ENCODE measurements around the gene FOXP4.

Gene FOXP4

DNA sequence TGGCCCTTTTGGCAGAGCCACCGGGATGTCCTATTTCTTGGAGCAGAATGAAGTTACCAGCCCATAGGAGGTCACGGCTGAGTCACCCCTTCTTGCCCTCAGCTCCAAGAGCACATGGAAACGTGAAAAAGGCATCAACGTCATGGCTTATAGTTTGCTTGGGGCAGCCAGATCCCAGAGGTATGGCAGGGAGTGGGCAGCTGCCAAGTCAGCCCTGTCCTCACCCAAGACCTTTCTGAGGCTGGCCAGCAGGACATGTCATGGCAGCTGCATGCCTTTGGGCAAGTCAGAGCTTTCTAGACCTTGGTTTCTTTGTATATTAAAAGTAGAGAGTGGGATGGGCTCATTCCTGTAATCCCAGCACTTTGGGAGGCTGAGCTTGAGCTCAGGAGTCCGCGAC, 83.9 kb downstream of the FOXP4 start:
- DNase-seq (ENCODE audit: low spot score): no peak

DNA sequence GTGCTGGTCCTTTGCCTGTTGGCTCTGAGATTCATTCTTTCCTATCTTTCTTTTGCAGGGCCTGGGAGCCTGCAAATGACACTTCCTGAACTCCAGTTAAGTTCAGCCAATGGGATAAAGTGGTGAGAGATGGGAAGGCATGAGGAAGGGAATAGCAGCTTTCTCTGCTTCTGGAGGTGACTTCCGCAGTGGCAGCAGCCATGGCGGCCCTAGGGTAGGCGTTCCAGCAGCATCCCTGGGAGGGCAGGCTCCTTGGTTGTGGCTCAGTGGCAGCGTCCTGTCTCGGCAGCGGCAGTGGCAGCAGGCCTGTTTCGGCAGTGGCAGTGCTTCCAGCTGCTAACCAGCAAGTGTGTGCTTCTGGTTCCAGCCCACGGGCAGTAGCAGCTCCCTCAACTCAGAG, 84.8 kb downstream of the FOXP4 start:
- DNase-seq (ENCODE audit: low spot score): no peak

DNA sequence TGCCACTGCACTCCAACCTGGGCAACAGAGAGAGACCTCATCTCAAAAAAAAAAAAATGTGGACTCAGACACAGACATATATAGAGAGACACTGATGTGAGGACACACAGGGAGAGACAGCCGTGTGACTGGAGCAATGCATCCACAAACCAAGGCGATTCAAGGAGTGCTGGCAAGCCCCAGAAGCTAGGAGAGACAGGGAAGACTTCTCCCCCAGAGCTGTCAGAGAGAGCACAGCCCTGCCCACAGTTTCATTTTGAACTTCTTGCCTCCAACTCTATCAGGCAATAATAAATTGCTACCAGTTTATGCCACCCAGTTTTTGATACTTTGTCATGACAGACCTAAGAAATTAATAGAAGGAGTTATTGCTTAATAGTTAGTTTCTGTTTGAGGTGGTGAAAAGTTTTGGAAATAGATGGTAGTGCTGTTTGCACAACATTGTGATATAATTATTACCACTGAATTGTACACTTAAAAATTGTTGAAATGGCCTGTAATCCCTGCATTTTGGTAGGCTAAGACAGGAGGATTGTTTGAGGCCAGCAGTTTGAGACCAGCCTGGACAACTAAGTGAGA, 87.0 kb downstream of the FOXP4 start:
- no peak for DNase-seq (ENCODE audit: low spot score)

DNA sequence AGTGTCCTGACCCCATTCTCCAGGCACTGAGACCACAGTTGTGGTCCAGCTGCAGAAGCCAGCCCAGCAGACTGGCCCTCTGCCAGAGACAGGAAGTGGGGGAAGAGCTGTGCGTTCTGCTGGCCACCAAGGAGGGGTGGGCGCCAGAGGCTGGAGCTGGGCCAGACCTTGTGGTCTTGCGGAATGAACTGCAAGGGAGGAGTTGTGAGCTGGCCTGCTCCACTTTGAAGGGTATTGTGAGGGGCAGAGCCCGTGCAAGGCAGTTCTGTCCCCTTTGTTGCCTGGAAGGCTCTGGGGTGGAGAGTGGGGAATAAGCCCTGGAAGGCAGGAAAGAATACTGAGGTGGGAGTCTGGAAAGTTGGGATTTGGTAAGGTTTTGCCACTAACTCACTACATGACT, 88.5 kb downstream of the FOXP4 start:
- DNase-seq (ENCODE audit: low spot score): no peak

DNA sequence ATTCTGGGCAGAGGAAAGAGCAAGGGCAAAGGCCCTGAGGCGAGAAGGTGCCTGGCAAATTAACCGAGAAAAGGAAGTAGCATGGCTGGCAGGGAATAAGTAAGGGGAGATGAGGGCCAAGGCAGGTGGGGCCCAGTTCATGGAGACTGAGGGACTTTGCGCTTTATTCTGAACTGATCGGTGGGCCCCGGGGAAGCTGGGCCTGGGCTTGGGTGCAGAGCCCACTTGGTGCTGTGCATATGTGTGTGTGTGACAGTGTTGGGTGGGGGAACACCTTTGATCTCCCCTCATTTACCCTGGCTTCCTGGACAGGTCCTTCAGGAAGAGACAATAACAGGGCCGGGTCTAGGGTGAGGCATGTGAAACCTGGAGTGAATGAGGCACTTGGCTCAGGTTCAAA, 89.2 kb downstream of the FOXP4 start:
- DNase-seq (ENCODE audit: low spot score): no peak

DNA sequence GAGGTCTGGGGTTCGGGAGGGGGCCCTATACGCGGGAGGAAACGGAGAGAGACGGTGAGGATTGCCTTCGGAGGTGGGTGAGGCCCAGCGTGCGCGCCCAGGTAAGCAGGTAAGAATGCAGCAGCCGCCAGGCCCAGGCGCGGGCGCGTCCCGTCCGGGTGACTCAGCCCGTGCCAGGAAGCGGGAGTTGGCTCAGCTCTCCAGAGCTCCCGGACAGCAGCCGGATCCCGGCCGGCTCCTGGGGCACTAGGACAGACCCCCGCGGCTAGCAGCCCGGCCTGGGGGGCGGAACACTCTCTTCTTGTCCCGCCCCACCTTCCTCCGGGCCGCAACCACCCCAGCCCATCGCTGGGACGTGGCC, 90.6 kb downstream of the FOXP4 start:
- DNase-seq (ENCODE audit: low spot score): no peak

DNA sequence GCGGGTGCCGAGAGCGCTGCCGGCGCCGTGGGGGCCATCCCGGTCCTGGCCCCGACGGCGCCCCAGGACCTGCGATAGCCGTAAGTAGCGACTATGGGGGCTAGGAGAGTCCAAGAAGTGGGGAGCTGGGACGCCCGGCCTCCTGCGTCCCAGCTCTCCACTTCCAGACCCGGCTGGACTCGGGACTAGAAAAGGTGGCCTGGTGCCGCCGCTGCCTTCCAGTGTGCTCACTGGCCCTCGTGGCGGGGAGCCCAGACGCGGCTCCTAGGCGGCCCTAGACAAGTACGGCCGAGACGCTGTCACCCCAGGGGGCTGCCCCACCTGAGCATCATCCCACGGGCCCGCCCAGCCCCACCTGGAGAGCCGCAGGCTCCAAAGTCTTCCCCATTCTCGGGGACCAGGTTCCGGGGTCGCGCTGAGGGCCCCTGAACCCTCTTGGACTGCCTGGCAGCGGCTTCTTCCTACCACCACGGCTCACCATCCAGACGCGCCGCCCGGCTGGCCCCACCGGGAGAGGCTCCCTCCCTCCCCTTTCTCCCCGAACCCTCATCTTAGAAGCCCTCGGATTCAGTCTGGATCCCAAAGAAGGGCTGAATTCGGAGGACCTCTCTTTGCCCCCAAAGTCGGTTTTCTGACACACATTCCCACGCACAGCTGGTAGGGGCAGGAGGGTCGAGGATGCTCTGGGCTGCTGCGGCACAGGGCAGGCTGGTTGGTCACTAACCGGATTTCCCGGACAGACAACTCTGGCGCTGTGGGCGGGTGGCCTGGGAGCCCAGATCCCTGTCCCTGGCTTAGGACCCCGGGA, 91.2 kb downstream of the FOXP4 start:
- DNase-seq (ENCODE audit: low spot score): no peak

DNA sequence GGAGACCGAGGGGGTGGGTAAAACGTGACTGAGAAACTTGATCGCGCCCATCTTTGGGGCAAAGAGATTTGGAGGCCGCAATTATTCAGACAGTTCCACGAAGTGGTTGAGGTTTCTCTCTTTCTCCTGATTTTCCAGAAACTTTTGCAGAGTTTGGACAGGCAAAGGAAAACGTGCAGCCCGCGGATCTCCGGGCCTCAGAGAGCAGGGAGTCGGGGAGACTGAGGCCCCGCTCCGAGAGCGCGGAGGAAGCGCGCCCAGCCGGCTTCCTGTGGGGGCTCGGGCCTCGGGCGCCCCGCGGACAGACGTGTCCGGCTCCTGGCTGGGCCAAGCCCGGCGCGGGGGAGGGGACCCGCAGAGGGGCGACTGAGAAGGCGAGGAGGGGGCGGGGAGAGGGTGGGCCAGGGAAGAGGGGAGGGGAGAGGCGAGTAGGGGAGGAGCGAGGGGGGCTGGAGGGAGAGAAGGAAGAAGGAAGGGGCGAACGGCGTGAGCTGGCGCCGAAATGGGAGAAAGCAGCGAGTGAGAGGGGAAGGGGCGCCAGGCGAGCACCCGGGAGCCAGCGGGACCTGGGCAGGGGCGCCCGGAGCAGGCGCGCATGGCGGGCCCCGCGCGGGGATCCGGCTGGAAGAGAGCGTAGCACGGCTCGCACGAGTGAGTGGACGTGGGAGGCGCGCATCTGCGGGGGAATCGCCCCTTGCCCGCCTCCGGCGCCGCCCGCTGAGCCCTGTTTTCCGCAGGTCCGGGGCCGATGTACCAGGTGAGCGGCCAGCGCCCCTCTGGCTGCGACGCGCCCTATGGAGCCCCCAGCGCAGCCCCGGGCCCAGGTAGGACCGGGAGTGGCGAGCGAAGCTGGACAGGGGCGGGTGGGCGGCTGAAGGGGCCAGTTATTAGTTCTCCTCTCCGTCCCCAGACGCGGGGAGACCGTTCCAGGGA, 92.1 kb downstream of the FOXP4 start, which contains the start of gene MDFI:
MDFI (plus strand) TSS at position 467 of the 933 bp plus-strand sequence; CDS start at position 749, 282 bp downstream.
- DNase-seq (ENCODE audit: low spot score): no peak

DNA sequence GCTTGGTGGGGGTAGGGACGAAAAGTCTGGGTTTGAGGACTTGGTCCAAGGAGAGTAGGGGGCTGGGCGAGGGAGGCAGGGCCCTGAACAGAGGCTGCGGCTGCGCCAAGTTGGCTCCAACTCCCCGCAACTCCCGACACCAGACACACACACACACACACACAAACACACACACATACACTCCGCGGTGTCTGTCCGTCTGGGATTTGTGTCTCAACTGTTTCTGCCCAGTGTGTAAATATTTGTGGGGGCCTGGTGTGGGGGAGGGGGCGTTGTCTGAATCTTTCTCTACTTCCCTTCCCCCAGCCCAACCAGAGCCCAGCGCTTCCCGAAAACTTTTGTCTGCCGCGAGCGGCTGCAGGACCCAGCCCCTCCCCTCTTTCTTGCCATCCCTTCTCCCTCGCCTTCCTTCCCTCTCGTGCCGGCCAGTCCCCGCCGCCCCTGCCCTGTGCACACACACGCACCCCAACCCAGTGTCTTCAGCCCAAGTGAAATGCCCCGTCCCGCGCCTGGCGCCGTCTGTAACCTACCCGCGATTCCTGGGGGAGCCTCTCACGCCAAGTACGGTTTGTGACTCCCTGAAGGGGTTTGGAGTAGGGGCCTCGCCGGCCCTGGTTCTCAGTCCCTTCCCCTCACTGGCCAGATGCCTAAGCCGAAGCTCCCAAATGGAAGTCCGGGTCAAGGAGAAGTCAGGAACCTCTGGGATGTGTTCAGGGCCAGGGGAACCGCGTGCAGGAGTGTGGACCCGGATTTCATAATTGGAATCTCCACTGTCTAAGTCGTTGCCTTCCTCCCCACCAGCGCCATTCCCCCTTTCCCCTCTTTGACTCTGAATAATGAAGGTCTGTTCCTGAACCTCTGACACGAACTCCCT, 93.0 kb downstream of the FOXP4 start:
- no peak for DNase-seq (ENCODE audit: low spot score)

DNA sequence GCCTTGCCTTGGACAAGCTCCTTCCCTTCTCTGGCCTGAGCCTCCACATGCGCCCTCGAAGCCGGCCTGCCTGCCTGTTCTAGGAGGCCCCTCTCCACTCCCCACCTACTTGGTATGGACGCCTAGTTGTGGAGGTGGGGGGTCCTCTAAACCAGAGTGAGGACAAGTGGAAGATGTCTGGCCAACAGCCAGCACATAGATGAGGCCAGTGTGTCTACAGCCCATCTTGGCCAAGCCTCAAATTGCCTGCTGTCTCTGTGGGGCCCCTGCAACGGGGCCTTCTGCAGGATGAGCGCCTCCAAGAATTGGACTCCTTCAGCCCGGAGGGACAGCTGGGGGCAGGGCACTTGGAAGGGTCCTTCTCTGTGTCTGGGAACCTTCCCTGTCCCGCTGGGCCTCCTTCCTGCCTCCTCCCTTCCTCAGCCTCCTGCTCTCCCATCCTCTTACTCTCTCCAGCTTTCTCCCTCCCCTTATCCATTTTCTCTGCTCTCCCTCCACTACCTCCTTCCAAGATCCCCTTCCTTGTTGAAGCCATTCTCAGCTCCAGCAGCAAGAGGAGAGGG, 93.7 kb downstream of the FOXP4 start:
- DNase-seq (ENCODE audit: low spot score): no peak

DNA sequence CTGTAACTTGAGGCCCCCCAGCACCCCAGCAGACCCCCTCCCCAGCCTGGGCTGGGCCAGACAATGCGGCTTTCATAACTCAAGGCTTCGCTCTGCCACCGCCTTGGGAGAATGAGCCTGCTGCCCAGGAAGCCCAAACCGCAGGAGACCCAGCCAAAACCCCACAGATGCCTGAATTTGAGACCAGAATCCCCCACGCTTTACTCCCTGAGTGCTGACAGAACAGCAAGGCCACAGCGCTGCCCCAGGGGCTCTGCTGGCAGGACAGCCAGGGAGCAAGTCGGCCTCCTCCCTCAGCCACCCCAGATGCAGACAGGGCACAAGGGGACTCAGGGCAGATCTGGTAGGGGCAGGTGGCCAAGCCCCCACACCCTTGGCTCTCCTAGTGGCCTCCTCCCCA, 94.2 kb downstream of the FOXP4 start:
- no peak for DNase-seq (ENCODE audit: low spot score)

DNA sequence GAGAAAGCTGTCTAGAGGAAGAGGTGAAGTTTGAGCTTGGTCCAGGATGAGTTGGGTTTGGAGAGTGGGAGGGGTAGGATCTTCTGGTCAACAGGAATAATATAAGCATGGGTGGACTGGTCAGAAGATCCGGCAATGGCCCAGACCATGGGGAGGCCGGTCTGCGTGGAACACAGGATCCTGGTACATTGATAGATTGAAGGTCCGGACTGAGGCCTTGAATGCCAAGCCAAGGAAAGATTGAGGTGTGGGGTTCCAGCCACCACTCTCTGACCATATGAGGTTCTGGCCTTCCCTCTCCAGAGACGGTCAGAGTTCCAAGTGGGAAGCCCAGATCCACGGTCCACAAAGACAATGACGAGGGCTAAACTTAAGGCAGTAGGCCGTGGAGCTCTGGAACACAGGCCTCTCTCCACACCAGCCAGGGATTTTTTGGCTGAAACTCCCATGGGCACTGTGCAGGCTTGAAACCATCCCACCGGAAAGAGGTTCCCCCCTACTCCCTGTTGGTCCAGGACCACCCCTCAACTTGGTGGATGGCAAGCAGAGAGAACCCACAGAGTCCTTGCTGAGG, 95.3 kb downstream of the FOXP4 start:
- DNase-seq (ENCODE audit: low spot score): no peak

DNA sequence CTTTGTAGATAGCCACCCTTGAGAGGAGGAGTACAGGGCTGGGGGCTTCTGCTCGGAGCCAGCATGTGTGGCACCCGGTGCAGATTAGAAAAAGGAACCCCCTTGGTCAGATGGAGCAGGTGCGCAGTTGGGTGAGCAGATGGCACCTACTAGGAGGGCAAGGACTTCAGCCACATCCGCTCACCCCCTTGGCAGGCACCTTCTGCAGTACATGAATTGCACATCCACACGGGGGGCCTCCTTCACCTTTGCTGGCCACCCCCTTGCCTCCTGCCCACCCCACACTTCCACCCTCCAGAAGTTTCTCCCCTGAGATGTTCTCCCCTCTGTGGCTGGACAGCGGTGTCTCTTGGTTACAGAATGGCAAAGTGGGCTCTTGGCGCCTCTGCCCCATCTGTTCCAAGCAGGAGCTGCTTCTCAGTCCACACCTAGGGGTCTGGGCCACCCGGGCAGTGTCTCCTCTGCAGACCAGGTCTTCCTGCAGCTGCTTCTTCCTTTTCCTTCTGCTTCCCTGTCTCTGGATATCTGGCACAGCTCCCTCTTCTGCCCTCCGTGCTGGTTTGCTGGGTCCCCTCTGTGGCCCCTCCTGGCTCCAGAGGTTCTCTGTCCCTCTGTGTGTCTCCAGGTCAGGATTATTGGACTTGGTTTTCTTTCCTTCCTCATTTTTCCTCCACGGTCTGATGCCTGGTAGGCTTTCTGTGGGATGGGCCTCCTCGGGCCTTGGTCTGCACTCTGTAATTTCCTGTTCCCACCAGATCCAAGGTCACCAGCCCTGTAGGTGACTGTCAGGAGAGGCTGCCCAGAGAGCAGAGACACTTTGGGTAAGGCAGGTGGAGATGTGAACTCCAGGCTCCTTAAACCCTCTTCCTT, 96.1 kb downstream of the FOXP4 start:
- no peak for DNase-seq (ENCODE audit: low spot score)

DNA sequence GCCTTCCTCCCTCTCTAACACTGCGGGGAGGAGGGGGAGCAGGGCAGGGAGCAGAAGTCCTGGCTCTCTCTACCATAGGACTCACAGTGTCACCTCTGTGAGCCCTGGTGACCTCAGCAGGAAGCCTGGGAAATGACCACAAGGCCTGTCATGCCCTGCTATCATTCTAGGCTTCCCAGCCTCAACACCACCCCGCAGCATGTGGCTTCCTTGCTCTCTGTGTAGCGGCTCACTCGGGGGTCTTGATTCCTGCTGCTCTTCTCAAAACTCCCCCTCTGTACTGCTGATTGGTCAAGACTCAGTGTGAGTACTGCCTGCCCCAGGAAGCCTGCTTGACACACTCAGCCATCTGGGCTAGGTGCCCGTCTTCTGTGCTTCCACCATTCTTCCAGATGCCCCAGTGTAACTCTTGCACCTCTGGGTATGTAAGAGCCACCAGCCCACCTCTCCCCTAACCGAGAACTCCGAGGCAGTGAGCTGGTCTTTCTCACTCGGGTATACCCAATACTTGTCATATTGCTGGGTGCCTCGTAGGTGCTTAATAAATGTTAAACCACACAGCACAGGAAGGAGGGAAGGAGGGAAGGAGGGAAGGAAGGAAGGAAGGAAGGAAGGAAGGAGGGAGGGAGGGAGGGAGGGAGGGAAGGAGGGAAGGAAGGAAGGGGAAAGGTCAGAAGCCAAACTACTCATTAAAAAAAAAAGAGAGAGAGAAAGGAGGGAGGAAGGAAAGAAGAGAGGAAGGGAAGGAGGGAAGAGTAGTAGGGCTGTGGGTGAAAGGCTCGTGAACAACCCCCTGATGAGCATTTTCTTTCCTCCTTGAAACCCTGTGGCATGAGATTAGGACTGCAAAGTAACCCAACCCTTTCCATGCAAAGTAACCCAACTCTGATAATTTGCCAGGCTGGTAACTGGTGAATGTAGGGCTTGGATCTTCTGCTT, 97.0 kb downstream of the FOXP4 start:
- DNase-seq (ENCODE audit: low spot score): no peak

DNA sequence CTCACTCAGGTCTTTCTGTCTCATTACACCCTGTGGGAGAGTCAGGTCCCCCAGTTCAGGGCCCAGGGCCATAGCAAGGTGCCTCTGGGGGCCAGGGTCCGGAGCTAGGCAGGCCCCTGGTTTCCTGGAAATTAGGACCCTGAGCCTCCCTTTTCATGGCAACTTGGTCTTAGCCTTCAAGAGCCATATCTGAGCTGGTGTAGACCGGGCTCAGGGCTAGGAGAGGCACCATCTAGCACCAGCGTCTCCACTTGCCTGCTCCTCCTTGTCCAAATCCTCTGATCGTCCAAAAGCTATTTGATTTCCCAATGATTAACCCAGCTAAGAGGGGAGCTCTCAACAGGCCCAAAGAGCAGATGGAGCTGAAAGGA, 97.7 kb downstream of the FOXP4 start:
- DNase-seq (ENCODE audit: low spot score): no peak

DNA sequence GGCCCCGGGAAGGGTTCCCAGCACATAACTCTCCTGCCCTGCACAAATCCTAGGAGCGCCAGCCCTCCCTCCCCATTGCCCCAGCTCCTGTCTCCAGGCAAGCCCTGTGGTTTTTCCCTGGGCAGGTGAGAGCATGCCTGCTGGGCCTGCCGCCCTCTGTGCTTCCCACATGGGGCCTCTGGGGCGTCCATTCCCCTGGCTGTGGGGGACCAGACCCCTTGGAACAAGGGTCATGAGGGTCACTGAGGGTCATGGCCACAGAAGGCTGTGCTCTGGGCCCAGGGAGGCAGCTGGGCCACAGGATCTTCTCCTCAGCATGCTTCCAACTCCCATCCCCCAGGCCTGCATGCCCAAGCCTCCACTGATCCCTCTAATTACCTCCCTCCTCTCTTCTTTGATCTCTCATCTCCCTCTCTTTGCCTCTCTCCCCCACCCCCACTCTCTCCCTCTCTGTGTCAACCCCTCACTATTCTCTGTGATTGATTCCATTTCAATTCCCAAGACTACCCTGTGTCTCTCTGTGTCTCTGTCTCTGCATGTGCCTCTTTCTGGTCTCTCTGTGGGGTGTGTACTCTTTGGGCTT, 98.2 kb downstream of the FOXP4 start:
- no peak for DNase-seq (ENCODE audit: low spot score)

DNA sequence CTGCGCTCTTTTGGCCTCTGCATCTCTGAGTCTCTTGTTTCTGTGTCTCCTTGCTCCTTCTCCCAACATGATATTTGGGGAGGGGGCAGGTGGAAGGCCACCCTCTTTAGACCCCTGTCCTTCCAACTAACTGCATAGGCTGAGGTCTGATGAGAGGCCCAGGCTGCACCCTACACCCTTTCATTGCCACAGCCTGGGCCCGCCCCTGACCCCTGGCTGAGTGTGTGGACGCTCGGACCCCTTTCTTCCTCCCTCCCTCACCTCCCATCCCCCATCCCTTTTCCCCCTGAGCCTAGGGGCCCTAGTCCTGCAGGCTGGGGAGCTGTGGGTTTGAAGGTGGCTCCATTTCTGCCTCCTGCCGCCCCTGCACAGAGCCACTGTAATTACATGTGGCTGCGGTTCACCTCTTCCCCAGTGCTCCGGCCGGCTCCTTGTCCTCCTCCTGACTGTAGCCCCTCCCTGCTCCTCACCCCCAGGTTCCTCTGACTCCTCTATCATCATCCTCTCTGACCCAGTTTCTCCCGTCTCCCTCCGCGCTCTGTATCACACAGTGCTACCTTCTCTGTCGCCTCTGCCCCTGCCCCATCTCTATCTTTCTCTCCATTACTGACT, 98.9 kb downstream of the FOXP4 start:
- DNase-seq (ENCODE audit: low spot score): no peak
